NCI-H1417 treated with DMSO at 0.1 percent for 48 hours (cell line): ENCODE measurements around the gene SH3GL3.

Experiments
- DNase-seq: peaks from one replicate; lab custom pipeline; 2025; lab: John Stamatoyannopoulos, UW

SH3GL3 gene

GRCh38 chr15:83446904-83447709 is at the start of gene SH3GL3:
TSS of gene SH3GL3 (plus strand) at chr15:83447341. CDS start at chr15:83447534, 193 bp downstream.
- DNase-seq = peak; percentile 10

GRCh38 chr15:83398626-83399025 is 48.5 kb upstream of the SH3GL3 start:
- DNase-seq = no peak

GRCh38 chr15:83404121-83404520 is 43.0 kb upstream of the SH3GL3 start:
- DNase-seq = no peak

- no peak for DNase-seq
Measured at GRCh38 chr15:83410532-83410931, 36.6 kb upstream of the SH3GL3 start.

- no peak for DNase-seq
Measured at GRCh38 chr15:83413054-83413719, 34.0 kb upstream of the SH3GL3 start.

GRCh38 chr15:83422081-83422480 is 25.1 kb upstream of the SH3GL3 start:
- no peak for DNase-seq

- no peak for DNase-seq
Measured at GRCh38 chr15:83422541-83422940, 24.6 kb upstream of the SH3GL3 start.

- no peak for DNase-seq
Measured at GRCh38 chr15:83424101-83424500, 23.0 kb upstream of the SH3GL3 start.

- no peak for DNase-seq
Measured at GRCh38 chr15:83430441-83430840, 16.7 kb upstream of the SH3GL3 start.

GRCh38 chr15:83431521-83431920 is 15.6 kb upstream of the SH3GL3 start:
- no peak for DNase-seq

GRCh38 chr15:83435202-83435601 is 11.9 kb upstream of the SH3GL3 start:
- no peak for DNase-seq

- DNase-seq = no peak
Measured at GRCh38 chr15:83435782-83436181, 11.4 kb upstream of the SH3GL3 start.

GRCh38 chr15:83436513-83437158 is 10.5 kb upstream of the SH3GL3 start:
- no peak for DNase-seq

GRCh38 chr15:83443076-83443847 is 3.9 kb upstream of the SH3GL3 start:
- no peak for DNase-seq

GRCh38 chr15:83444936-83445335 is 2.2 kb upstream of the SH3GL3 start:
- DNase-seq = no peak

- DNase-seq = no peak
Measured at GRCh38 chr15:83445643-83446042, 1.5 kb upstream of the SH3GL3 start.

GRCh38 chr15:83446417-83446816 is 724 bp upstream of the SH3GL3 start:
- no peak for DNase-seq

- DNase-seq = no peak
Measured at GRCh38 chr15:83449250-83449671, 2.1 kb downstream of the SH3GL3 start.

- no peak for DNase-seq
Measured at GRCh38 chr15:83449937-83450506, 2.9 kb downstream of the SH3GL3 start.

- no peak for DNase-seq
Measured at GRCh38 chr15:83457149-83457548, 10.0 kb downstream of the SH3GL3 start.

GRCh38 chr15:83458381-83458780 is 11.2 kb downstream of the SH3GL3 start:
- DNase-seq = no peak

- no peak for DNase-seq
Measured at GRCh38 chr15:83462026-83462425, 14.9 kb downstream of the SH3GL3 start.
